GM03348 (cell line): Measurements from ENCODE around the gene TIMM9.
A peak's percentile ranks its signal among the peaks of the same experiment; 100 is the strongest.
"Not testable (repeated sequence)": the region's sequence is repeated elsewhere in the genome, so short reads cannot be mapped to it uniquely, and the experiment has no call there.

Experiments used
- DNase-seq: peaks from one replicate; pipeline ENCODE4 v3.0.0; 2012; ENCODE audit warnings: low spot score

TIMM9 gene

GRCh38 chr14:58398495-58398894 lies 28.8 kb downstream of the TIMM9 start:
- DNase-seq: no peak

DNA sequence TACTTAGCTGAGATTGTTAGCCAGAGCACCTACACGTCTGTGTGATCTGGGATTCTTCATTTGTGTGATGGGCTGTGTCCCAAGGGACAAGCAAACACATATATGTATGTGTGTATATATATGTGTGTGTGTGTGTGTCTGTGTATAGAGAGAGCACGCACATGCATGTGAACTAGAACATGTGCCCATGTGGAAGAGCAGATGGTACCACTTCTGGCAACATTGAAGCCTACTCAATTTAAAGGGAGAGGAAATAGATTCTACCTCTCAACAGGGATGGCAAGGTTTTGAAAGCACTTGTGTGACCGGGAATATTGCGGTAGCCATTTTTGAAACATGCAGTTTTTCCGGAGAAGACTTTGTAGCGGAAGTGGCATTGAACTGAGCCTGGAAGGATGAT lies 30.2 kb downstream of the TIMM9 start:
- DNase-seq: no peak

GRCh38 chr14:58395812-58396788 lies 31.2 kb downstream of the TIMM9 start, which contains the start of gene TOMM20L:
TSS of gene TOMM20L (plus strand) at chr14:58395930. CDS start at chr14:58395958, 28 bp downstream.
- DNase-seq: peak; percentile 95

- no peak for DNase-seq
Measured at GRCh38 chr14:58395562-58395811, 31.8 kb downstream of the TIMM9 start.

- no peak for DNase-seq
Measured at GRCh38 chr14:58390830-58391229, 36.5 kb downstream of the TIMM9 start.

GRCh38 chr14:58376791-58377190 lies 50.5 kb downstream of the TIMM9 start:
- no peak for DNase-seq

DNA sequence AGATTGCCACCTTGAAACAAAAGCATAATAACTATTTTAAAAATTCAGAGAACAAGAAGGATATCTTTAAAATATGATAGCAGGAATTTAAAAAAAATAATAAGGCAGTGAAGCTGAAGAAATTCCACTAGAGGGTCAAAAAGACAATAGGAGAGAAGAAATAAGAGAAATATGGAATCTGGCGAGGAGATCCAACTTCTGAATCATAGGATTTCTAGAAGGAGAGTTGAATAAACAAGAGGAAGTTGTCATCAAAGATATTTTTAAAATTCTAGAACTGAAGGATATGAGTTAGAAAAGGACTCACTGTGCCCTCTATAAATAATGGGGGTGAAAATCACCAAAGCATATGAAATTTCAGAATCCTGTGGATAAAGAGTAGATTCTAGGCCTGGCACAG lies 58.4 kb downstream of the TIMM9 start:
- DNase-seq: no peak

GRCh38 chr14:58367296-58367695 lies 60.0 kb downstream of the TIMM9 start:
- no peak for DNase-seq

GRCh38 chr14:58364316-58364715 lies 63.0 kb downstream of the TIMM9 start:
- no peak for DNase-seq

DNA sequence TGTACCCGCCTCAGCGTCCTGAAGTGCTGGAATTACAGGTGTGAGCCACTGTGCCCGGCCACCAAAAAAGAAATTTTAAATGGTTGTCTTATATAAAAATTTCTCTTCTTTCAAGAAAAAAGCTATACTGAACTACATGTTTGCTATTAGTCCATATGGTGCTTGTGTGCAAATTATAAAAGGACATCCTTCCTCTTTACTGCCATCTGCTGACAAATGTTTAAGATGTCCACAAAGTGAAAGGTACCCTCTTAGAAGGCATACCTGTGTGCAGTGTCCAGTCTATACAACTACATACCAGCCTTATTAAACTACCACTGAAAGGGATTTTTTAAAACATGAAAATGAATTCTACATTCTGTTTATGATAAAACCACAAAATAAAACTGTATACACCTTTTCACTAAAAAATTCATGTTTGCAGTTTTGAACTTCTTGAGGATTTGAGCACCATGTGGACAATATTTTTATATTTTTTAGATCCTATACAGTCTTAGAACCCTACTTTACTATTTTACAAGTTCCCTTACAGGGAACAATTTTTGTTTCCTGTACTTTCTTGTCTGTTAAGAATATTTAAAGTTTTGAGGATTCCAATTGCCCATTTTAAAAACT lies 64.4 kb downstream of the TIMM9 start:
- peak; percentile 14 for DNase-seq

- not testable (repeated sequence) for DNase-seq
Measured at GRCh38 chr14:58362272-58362671, 65.1 kb downstream of the TIMM9 start.
